NCI-H1048 (cell line): Measurements from ENCODE around the gene LYRM4.
"Not testable (repeated sequence)": the region's sequence is repeated elsewhere in the genome, so short reads cannot be mapped to it uniquely, and the experiment has no call there.

Experiments used
- DNase-seq: peaks from one replicate; lab custom pipeline; 2025; lab: John Stamatoyannopoulos, UW

LYRM4 gene

DNA sequence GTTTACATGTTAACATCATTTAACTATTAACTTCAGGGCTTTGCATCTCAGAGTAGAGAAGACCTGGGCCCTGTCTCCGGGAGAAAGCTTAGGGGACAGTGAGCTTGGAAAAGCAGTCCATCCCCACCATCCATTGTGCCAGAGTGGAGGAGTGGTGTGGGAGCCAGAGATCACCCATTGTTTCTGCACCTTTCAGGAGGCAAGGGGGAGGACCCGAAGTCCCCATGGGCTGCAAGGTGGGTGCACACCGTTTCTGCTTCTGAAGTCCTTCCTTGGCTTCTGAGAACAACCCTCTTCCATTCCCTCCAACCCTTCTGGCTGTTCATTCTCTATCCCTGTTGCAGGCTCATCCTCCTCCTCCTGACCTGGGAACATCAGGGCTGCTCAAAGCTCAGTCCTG is 179.6 kb downstream of the LYRM4 start:
- DNase-seq: no peak

DNA sequence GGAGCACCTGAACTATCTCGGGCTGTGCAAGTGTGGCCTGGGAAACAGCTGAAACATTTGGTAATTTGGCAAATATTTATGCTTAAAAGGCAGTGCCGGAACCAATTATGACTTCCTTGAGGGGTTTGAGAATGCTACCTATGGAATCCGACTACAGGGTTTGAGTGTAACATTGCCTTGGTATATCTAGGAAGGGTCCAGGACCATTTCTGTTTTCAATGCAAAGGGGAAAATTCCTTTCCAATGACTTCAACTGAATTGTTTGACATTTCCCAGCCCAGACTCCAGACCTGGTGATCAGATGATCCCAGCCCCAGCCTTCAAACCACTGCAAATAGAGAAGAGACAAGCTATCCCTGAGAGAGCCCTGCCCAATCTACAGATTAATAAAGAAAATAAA is 180.2 kb downstream of the LYRM4 start:
- DNase-seq: no peak

DNA sequence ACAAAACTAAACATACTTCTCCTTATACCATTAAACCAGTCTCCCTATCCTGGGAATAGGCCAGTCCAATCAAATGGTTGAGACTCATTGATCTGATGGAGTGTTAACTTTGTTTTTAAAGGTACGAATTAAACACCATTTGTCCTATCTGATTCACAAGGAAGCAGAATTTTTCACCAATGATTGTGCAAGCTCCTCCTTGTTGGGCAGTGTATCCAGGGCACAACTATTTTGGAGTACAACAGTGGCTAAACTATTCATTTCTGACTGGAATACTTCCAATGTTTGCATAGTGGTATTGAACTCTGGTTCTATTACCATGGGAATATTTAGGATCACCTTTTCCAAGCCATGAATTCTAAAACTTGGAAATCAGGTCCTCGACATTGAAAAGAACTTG is 181.1 kb downstream of the LYRM4 start:
- no peak for DNase-seq

DNA sequence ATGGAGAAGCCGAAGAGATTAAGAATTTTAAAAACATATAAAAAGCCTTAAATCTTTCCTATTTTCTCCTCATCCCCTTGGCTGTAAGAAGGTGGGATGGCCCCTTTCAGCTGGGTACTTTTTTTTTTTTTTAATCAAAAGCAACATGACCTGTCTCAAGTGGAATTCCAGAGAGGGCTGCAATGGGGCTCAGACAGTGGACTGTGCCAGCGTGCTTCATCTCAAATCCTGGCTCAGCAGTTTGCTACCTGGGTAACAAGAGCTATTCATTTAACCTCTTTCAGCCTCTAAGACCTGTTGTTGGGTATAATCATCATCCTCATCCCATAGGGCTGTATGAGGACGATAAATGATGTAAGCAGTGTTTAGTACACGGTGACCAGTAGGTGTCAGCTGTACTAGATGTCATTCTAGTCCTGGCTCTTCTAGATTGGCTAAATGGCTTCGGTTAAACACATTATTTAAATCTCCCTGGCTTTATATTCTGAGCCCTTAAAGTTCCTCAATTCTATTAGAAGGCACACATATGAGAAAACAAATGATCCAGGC is 182.6 kb downstream of the LYRM4 start:
- no peak for DNase-seq

DNA sequence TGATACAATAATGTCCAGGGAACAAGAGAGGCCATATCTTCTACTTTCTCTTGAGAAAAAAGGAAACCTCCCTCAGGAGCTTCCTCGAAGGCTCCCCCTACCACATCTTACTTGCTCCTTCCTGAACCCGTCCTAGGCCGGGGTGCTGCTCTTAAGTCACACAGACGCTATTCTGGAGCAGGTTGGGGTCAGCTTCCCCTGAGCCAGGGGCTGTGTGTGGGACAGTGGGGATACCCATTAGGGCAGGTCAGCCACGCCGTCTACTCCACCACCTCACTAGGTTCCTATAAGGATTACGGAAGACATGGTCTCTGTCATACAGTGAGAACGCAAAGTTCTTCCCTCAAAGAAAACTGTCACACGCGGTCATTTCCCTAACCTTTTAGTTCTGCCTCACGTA is 183.8 kb downstream of the LYRM4 start:
- DNase-seq: no peak

DNA sequence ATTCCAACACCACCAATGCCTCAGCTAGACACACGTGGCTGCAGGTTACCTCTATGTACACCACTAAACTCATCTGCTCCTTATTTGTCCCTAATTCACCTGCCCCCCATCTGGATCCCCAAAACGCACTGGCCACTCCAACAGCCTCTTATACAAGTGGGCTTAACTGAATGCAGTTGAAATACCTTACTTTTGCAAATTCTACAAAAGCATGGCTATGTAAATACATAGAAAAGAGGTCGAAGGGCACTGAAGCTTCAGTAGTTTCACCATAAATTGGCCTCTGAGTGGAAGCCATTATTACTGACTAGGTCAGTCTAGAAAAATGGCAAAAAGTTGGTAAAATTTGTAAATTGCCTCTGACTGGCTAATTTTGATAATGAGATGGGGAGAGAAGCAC is 186.8 kb downstream of the LYRM4 start:
- no peak for DNase-seq

DNA sequence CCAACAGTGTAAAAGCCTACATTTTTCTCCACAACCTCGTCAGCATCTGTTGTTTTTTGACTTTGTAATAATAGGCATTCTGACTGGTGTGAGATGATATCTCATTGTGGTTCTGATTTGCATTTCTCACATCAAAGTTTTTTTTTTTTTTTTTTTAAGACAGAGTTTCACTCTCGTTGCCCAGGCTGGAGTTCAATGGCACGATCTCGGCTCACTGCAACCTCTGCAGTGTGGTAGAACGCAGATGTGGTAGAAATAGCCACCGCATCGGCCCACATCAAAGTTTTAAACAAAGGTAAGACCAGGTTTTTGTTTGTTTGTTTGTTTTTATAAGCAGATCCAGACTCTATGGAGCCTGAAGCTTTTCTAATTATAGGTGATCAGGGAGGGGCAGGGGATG is 188.3 kb downstream of the LYRM4 start:
- DNase-seq: no peak

DNA sequence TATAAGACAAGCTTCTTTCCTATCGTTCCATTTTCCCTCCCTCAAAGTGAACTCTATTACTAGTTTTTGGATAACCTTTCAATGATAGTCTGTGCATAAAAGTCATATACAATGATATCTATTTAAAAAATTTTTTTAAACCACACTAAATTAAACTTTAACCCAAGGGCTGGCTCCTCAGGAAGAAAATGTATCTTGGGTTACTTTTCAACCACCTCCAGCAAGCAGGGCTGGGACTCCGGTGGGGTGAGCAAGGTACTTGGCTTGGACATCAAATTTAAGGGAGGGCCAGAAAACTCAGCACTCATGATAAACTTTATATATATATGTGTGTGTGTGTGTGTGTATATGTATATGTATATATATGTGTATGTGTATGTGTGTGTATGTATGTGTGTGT is 189.5 kb downstream of the LYRM4 start:
- no peak for DNase-seq

DNA sequence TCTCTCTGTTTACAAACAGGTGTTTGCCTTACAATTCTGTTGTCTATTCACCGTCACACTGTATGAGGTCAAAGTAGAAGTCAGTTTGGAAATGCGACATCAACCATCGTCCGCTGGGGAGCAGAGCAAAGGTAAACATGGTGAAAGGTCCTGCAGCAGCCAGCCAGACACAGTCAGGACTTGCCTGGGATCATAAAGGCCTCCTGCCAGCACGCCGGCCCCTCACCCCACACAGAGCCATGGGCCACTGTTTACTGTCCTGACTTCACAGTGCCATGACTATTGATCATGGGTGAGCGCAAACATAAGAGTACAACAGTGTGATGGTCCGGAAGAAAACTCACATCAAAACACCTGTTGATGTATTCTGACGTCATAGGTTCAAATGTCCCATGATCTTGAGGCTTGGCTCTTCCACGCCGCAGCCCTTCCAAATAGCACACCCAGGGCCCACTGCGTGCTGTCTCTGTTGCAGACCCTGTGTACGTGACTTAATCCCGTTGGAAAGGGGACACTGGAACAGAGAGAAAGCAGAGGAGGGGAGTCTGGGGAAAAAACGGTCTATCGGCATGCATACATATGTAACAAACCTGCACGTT is 192.5 kb downstream of the LYRM4 start:
- no peak for DNase-seq

DNA sequence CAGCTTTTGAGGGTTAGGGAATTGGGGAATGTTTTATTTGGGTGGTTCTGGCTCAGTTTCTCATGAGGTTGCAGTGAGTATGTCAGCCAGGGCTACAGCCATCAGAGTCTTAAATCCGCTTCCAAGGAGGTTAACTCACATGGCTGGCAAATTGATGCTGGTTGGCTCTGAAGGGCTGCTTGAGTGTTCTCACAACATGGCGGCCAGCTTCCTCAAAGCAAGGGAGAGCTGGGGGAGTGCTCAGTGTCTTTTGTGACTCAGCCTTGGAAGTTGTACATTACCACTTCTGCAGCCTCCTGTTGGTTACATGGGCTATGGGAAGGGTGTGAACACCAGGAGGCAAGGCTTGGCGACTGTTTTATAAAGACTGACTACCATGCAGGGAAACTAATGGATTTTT is 193.4 kb downstream of the LYRM4 start:
- DNase-seq: no peak

DNA sequence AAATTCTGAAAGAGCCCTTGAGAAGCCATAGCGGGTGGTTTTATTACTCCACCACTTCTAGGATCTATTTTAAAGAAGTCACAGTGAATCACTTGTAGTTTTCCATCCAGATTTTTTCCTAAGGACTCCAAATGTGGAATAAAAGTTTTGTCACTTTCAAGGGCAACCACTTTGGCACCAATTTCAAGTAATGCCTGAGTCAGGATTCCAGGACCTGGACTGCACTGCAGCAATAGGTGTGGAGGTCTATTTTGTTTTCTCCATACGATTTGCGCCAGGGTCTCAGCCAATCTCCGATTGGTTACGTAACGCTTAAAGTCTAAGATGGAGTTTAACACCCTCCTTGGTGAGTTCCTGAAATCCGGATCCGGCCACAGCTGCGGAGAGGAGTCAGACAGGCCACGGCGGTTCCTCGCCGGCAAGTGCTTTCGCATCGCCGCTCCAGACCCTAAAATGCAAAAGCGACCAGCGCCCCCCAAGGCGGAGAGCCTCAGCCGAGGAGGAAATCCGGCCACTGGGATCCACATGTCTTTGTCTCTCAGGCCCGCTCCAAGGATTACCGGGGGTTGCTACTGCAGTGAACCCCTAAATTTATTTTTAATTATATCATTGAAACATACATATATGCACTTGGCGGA is 194.2 kb downstream of the LYRM4 start:
- DNase-seq: no peak

DNA sequence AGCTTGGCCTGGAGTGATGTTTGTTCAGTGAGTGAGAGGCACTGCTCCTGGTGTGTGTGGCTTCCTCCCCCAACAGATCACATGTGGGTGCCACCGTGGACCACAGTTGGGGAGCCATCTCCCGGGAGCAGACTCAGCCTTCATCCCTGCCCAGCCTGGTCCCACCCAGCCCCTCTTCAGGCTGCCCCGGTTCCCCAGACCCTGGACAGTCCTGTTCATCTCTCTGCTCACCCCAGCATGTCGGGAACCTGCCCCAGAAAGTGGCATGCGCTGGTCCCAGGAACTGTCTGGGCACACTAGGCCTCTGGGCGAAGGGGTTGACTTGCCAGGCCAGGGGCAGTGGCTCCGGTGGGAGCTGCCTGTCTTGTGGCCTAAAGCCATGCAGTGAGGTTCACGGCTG is 197.1 kb downstream of the LYRM4 start:
- DNase-seq: no peak

DNA sequence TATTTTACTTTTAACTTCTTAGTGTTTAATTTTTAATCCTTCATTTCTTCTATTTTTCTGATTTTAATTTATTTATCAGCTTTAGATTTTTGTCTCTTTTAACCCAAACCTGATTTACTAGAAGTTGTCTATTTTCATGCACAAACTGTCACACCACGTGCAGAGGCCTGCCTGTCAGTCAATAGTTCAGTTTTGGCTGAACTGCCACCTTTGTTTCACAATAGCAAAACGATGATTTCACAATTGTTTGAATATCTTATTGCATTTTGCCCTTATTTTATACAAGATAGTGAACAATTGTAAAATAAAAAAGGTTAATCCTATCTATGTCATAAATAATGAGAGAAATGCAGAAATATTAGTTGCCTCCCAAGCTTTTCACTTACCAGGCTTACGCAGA is 199.6 kb downstream of the LYRM4 start:
- DNase-seq: no peak

DNA sequence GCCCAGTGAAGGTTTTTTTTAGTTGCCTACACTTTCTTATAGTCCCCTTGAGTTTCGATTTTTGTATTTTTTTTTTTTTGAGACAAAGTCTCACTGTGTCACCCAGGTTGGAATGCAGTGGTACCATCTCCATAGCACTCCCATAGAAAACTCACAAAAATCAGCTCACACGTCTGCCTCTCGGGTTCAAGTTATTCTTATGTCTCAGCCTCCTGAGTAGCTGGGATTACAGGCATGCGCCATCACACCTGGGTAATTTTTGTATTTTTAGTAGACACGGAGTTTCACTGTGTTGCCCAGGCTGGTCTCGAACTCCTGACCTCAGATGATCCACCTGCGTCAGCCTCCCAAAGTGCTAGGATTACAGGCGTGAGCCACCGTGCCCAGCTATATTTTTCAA is 200.3 kb downstream of the LYRM4 start:
- not testable (repeated sequence) for DNase-seq

DNA sequence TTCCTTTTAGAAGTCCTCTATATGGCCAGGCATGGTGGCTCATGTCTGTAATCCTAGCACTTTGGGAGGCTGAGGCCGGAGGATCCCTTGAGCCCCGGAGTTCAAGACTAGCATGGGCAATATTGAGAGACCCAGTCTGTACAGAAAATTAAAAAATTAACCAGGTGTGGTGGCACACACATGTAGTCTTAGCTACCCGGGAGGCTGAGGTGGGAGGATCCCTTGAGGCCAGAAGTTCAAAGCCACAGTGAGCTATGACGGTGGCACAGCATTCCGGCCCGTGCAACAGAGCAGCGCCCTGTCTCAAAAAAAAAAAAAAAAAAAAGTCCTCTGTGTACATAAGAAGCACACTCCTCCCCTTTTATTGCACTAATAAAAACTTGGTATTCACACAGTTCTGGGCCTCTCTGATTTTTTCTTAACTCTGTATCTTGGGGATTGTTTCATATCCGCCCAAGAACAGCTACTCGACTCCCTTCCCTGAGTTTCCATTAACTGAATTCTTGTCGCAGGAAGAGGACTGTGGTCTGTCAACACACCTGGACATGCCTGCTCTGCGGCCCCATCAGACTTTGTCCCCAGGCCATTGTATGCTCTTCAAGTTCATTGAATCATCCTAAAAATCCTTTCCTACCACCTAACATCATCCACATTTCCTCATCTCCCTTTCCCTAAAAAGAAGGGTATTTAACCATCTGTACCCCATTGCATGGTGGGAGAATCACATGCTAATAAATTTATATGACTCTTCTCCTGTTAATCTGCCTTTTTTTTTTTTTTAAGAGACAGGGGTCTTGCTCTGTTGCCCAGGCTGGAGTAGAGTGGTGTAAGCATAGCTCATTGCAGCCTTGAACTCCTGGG is 201.5 kb downstream of the LYRM4 start:
- no peak for DNase-seq
